Measurements from ENCODE around the gene MYO3B. TPM values are rescaled to one million over a fixed set of nuclear protein-coding genes. Genes with fewer than 3 reads are reported as not detected.

The MYO3B gene
- polyA plus RNA-seq, 2 of the 4 experiments (the other 2 are of a cell fraction), result 0.01 TPM; not detected in 1

DNA sequence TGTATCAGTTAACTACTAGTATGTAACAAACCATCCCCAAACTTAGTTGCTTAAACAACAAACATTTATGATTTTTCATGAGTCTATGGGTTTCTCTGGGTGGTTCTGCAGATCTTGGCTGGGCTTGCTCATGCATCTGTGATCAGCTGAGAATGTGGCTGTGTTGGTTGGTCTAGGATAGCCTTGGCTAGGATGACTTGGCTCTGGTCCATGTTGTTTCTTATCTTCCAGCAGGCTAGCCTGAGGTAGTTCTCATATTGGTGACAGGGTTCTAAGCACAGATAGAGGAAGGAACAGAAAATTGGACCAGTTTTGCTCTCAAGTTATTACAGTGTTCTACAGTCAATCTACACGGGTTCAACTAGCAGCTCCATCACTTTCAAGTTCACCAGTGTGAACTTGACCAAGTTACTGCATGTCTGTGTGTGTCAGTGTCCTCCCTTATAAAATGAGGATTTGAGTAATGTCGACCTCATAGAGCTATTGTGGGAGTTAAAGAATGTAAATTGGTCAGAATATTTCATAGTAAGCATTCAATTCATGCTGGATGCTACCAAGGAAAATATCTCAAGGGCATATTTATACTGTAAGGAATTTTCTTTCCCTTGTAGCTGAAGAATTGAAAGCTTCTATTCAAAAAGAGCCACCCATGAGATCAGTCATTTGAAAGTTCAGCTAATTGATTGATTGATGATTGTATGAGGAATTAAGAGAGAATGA is 65.3 kb downstream of the MYO3B start:
- POLR2A ChIA-PET, result no interaction called here
- DNase-seq (ENCODE audit: low read depth in 1 of 2, low spot score in 1 of 2) (no peak), ATAC-seq (no peak), FAIRE-seq (no peak)
- CTCF ChIA-PET, result interaction anchor here (1.0 to 2.1 kb wide), 3 partner anchors 81 to 571 kb away, joined by 3 to 4 read pairs (median 4); no protein-coding TSS in a partner anchor
- WGBS (ENCODE audit: missing lambda C conversion rate), result 1% methylated on average over 2 of the region's 2 CpGs
- no peaks in the 10 kb centered on the region for H3K9me3 ChIP-seq
- H3K27ac ChIP-seq, result no peak overlapping the region
- no peak overlapping the region for H3K4me2 ChIP-seq
- no peak for TF ChIP-seq ESRRA (IDR thresholded peaks at IDR 0.05; ENCODE audit: borderline replicate concordance, low read length)
- TF ChIP-seq RNF2 (IDR thresholded peaks at IDR 0.05; ENCODE audit: borderline replicate concordance, low read depth), result no peak
- TF ChIP-seq RAD21 (conservative IDR thresholded peaks at IDR 0.05 in 1 of 2, IDR thresholded peaks at IDR 0.05 in 1 of 2), result no peak
- TF ChIP-seq FOXS1 (CRISPR knock-in tag; IDR thresholded peaks at IDR 0.05), result no peak
- TF ChIP-seq SREBF2 (IDR thresholded peaks at IDR 0.05), result no peak
- no peak for TF ChIP-seq TP53 (CRISPR knock-in tag; IDR thresholded peaks at IDR 0.05)
- no peak for TF ChIP-seq CHD2 (IDR thresholded peaks at IDR 0.05; ENCODE audit: low read length, partially characterized antibody)
- TF ChIP-seq BHLHE40 (IDR thresholded peaks at IDR 0.05; ENCODE audit: low read depth, low read length), result no peak
- no peak for TF ChIP-seq ZSCAN20 (CRISPR knock-in tag; IDR thresholded peaks at IDR 0.05)
- TF ChIP-seq EHMT2 (IDR thresholded peaks at IDR 0.05; ENCODE audit: low read depth), result no peak
- no peak for TF ChIP-seq MAZ (IDR thresholded peaks at IDR 0.05; ENCODE audit: borderline replicate concordance, low read depth, low read length)
- TF ChIP-seq ZC3H11A (IDR thresholded peaks at IDR 0.05), result no peak
- TF ChIP-seq RFX5 (IDR thresholded peaks at IDR 0.05), result no peak
- TF ChIP-seq HEYL (CRISPR knock-in tag; IDR thresholded peaks at IDR 0.05), result no peak
- no peak for TF ChIP-seq NR3C1 (IDR thresholded peaks at IDR 0.05)
- no peaks in the 10 kb centered on the region for H3K4me1 ChIP-seq
- H3K4me3 ChIP-seq, result no peak overlapping the region

- TF ChIP-seq MAFK (IDR thresholded peaks at IDR 0.05; ENCODE audit: partially characterized antibody) (no peak), EP300 (IDR thresholded peaks at IDR 0.05) (no peak), ESRRA (IDR thresholded peaks at IDR 0.05; ENCODE audit: borderline replicate concordance, low read length) (no peak), RCOR1 (IDR thresholded peaks at IDR 0.05; ENCODE audit: low read depth, low read length) (no peak), CHD2 (IDR thresholded peaks at IDR 0.05; ENCODE audit: low read length, partially characterized antibody) (no peak), MAX (IDR thresholded peaks at IDR 0.05) (no peak), RFX5 (IDR thresholded peaks at IDR 0.05) (no peak), RNF2 (IDR thresholded peaks at IDR 0.05; ENCODE audit: borderline replicate concordance, low read depth) (no peak), HOXA7 (CRISPR knock-in tag; IDR thresholded peaks at IDR 0.05) (no peak), ZSCAN20 (CRISPR knock-in tag; IDR thresholded peaks at IDR 0.05) (no peak), EHF (CRISPR knock-in tag; IDR thresholded peaks at IDR 0.05) (no peak), NR3C1 (IDR thresholded peaks at IDR 0.05) (no peak), GATA3 (IDR thresholded peaks at IDR 0.05; ENCODE audit: borderline replicate concordance) (no peak), NPAS2 (CRISPR knock-in tag; IDR thresholded peaks at IDR 0.05; ENCODE audit: borderline replicate concordance) (no peak), POLR2AphosphoS2 (conservative IDR thresholded peaks at IDR 0.05; ENCODE audit: low read length) (no peak)
- TF ChIP-seq, protein P1, sequence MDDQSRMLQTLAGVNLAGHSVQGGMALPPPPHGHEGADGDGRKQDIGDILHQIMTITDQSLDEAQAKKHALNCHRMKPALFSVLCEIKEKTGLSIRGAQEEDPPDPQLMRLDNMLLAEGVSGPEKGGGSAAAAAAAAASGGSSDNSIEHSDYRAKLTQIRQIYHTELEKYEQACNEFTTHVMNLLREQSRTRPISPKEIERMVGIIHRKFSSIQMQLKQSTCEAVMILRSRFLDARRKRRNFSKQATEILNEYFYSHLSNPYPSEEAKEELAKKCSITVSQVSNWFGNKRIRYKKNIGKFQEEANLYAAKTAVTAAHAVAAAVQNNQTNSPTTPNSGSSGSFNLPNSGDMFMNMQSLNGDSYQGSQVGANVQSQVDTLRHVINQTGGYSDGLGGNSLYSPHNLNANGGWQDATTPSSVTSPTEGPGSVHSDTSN (IDR thresholded peaks at IDR 0.05), result no peak
- TF ChIP-seq, protein P2, sequence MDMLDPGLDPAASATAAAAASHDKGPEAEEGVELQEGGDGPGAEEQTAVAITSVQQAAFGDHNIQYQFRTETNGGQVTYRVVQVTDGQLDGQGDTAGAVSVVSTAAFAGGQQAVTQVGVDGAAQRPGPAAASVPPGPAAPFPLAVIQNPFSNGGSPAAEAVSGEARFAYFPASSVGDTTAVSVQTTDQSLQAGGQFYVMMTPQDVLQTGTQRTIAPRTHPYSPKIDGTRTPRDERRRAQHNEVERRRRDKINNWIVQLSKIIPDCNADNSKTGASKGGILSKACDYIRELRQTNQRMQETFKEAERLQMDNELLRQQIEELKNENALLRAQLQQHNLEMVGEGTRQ (IDR thresholded peaks at IDR 0.05), result no peak
- no peaks in the 10 kb centered on the region for H3K9me3 ChIP-seq
- H3K27ac ChIP-seq, result no peak overlapping the region
- no peak overlapping the region for H3K4me2 ChIP-seq
- ATAC-seq (no peak), FAIRE-seq (no peak), DNase-seq (ENCODE audit: low read depth in 1 of 2, low spot score in 1 of 2) (no peak)
- ChIA-PET POLR2A (no interaction called here), CTCF (interaction anchor here (1.1 kb wide), 1 partner anchor 569 kb away, joined by 3 read pairs; no protein-coding TSS in a partner anchor)
- no peaks in the 10 kb centered on the region for H3K4me1 ChIP-seq
- WGBS (ENCODE audit: missing lambda C conversion rate), result 0% methylated on average over 4 of the region's 4 CpGs
- no peak overlapping the region for H3K4me3 ChIP-seq
Measured at GRCh38 chr2:170243898-170244297, 66.0 kb downstream of the MYO3B start.
